Activated CD8-positive, alpha-beta T cell treated with anti-CD3 and anti-CD28 coated beads for 36 hours (primary cell): ENCODE measurements around the gene SIGLEC8. TPM values are rescaled to one million over a fixed set of nuclear protein-coding genes. Genes with fewer than 3 reads are reported as not detected.

Experiments used
- ATAC-seq: fragments of 200-7000 bp; cut with Tn5 transposase; one replicate; pipeline ENCODE4 v1.10.0; 2021; ENCODE audit warnings: mild to moderate bottlenecking, moderate library complexity
- CTCF ChIA-PET: fragments of 350-600 bp; sonication (Branson Sonifier 250); formaldehyde crosslinking; loops from one replicate; lab custom pipeline; 2021; ENCODE audit warnings: antibody characterized with exemption; lab: Charles Lee
- POLR2A ChIA-PET: fragments of 350-600 bp; sonication (Branson Sonifier 250); formaldehyde crosslinking; loops from one replicate; lab custom pipeline; 2021; ENCODE audit warnings: antibody characterized with exemption; lab: Charles Lee
- DNase-seq: peaks from one replicate; pipeline ENCODE4 v3.0.0-alpha.2; 2020
- H3K27ac Mint-ChIP-seq: one replicate; pipeline ENCODE4 v1.8.0; 2021; ENCODE audit warnings: mild to moderate bottlenecking, mixed read lengths
- H3K27me3 Mint-ChIP-seq: one replicate; pipeline ENCODE4 v1.8.0; 2021; ENCODE audit warnings: mixed read lengths
- H3K36me3 Mint-ChIP-seq: one replicate; pipeline ENCODE4 v1.8.0; 2021; ENCODE audit warnings: low read depth, mixed read lengths
- H3K4me1 Mint-ChIP-seq: one replicate; pipeline ENCODE4 v1.8.0; 2021; ENCODE audit warnings: low read depth, mixed read lengths
- H3K4me3 Mint-ChIP-seq: one replicate; pipeline ENCODE4 v1.8.0; 2021; ENCODE audit warnings: mild to moderate bottlenecking, moderate library complexity, mixed read lengths
- H3K9me3 Mint-ChIP-seq: one replicate; pipeline ENCODE4 v1.8.0; 2021; ENCODE audit warnings: mixed read lengths
- CTCF ChIP-seq: fragments of 200-600 bp; IDR thresholded peaks from one replicate; pipeline ENCODE4 v1.8.0; 2022; ENCODE audit warnings: antibody characterized with exemption, mild to moderate bottlenecking
- intact Hi-C: fragments of 100-400 bp; cut with micrococcal nuclease; formaldehyde crosslinking; loops from one replicate; pipeline ENCODE4 v1.10.0; 2022
- total RNA-seq, 2 experiments: library from RNA; stranded (reverse); gene quantifications; one replicate each; pipeline ENCODE4 v1.2.3, GENCODE V29; 2021

SIGLEC8 gene
- total RNA-seq, 2 experiments from 2014 or later = not detected

GRCh38 chr19:51491586-51491985 lies 33.3 kb upstream of the SIGLEC8 start:
- CTCF ChIA-PET = interaction anchor here (0.6 kb wide), 1 partner anchor 219 kb away, joined by 3 read pairs; no protein-coding TSS in a partner anchor
- no peaks in the 10 kb centered on the region for H3K36me3 Mint-ChIP-seq
- intact Hi-C loops = no loop called here

GRCh38 chr19:51490676-51491075 lies 32.4 kb upstream of the SIGLEC8 start:
- intact Hi-C loops = no loop called here
- TF ChIP-seq CTCF = no peak
- POLR2A ChIA-PET = no interaction called here

More at GRCh38 chr19:51491586-51491985, 33.3 kb upstream of the SIGLEC8 start:
- Mint-ChIP-seq H3K4me1 (peaks cover 21% of the 10 kb centered on the region), H3K27ac (no peak overlapping the region), H3K9me3 (no peaks in the 10 kb centered on the region), H3K4me3 (no peak overlapping the region), H3K27me3 (peaks cover 19% of the 10 kb centered on the region)
- POLR2A ChIA-PET = no interaction called here
- no peak for TF ChIP-seq CTCF
- DNase-seq (no peak), ATAC-seq (no peak)

GRCh38 chr19:51489113-51489512 lies 30.9 kb upstream of the SIGLEC8 start:
- CTCF ChIA-PET = interaction anchor here (0.9 to 4.0 kb wide), 3 partner anchors 15 to 168 kb away, joined by 3 to 29 read pairs (median 4); no protein-coding TSS in a partner anchor
- H3K36me3 Mint-ChIP-seq = no peaks in the 10 kb centered on the region
- intact Hi-C loops = no loop called here
- peak overlapping the region; percentile 72 for H3K27ac Mint-ChIP-seq
- POLR2A ChIA-PET = interaction anchor here (1.0 to 1.2 kb wide), 2 partner anchors 72 to 147 kb away, joined by 3 read pairs; partner anchors contain the start of gene SIGLEC10
- H3K9me3 Mint-ChIP-seq = peaks cover 2% of the 10 kb centered on the region
- peaks cover 23% of the 10 kb centered on the region for H3K27me3 Mint-ChIP-seq
- peak; percentile 94 for ATAC-seq
- DNase-seq = peak; percentile 65
- H3K4me1 Mint-ChIP-seq = peaks cover 21% of the 10 kb centered on the region
- H3K4me3 Mint-ChIP-seq = no peak overlapping the region
- no peak for TF ChIP-seq CTCF

More at GRCh38 chr19:51490676-51491075, 32.4 kb upstream of the SIGLEC8 start:
- DNase-seq (no peak), ATAC-seq (no peak)
- H3K4me1 Mint-ChIP-seq = peaks cover 21% of the 10 kb centered on the region
- H3K9me3 Mint-ChIP-seq = peaks cover 2% of the 10 kb centered on the region
- H3K4me3 Mint-ChIP-seq = no peak overlapping the region
- peaks cover 18% of the 10 kb centered on the region for H3K27me3 Mint-ChIP-seq
- H3K27ac Mint-ChIP-seq = no peak overlapping the region
- CTCF ChIA-PET = no interaction called here
- H3K36me3 Mint-ChIP-seq = no peaks in the 10 kb centered on the region

- Mint-ChIP-seq H3K27me3 (peaks cover 21% of the 10 kb centered on the region), H3K36me3 (no peaks in the 10 kb centered on the region), H3K4me3 (no peak overlapping the region), H3K4me1 (peaks cover 18% of the 10 kb centered on the region), H3K27ac (no peak overlapping the region), H3K9me3 (peaks cover 2% of the 10 kb centered on the region)
- intact Hi-C loops = no loop called here
- ATAC-seq (no peak), DNase-seq (no peak)
- ChIA-PET POLR2A (interaction anchor here (1.0 to 1.2 kb wide), 2 partner anchors 71 to 146 kb away, joined by 3 read pairs; partner anchors contain the start of gene SIGLEC10), CTCF (interaction anchor here (0.9 to 4.0 kb wide), 5 partner anchors 15 to 169 kb away, joined by 3 to 29 read pairs (median 5); no protein-coding TSS in a partner anchor)
- TF ChIP-seq CTCF = no peak
Observed at GRCh38 chr19:51488491-51488890, 30.2 kb upstream of the SIGLEC8 start.

- no peak overlapping the region for H3K27ac Mint-ChIP-seq
- H3K4me1 Mint-ChIP-seq = peaks cover 17% of the 10 kb centered on the region
- intact Hi-C loops = no loop called here
- ChIA-PET CTCF (interaction anchor here (4.0 kb wide), 1 partner anchor 12 kb away, joined by 29 read pairs; no protein-coding TSS in a partner anchor), POLR2A (interaction anchor here (1.0 kb wide), 1 partner anchor 12 kb away, joined by 3 read pairs; no protein-coding TSS in a partner anchor)
- H3K4me3 Mint-ChIP-seq = no peak overlapping the region
- ATAC-seq = no peak
- H3K27me3 Mint-ChIP-seq = peaks cover 17% of the 10 kb centered on the region
- no peaks in the 10 kb centered on the region for H3K36me3 Mint-ChIP-seq
- H3K9me3 Mint-ChIP-seq = peaks cover 2% of the 10 kb centered on the region
- no peak for DNase-seq
- TF ChIP-seq CTCF = no peak
Observed at GRCh38 chr19:51485960-51486660, 27.9 kb upstream of the SIGLEC8 start.
